BLaER1 treated with 17β-estradiol and CSF1 and Interleukin-3, amounts not matched to agents 10 nM and 100 nM (cell line): ENCODE results near the gene FAM107B.
A peak's percentile ranks its signal among the peaks of the same experiment; 100 is the strongest.

ENCODE experiments used
- H3K27ac ChIP-seq, 11 experiments: shearing (Covaris generic); formaldehyde crosslinking; 2 replicates each; pipeline ENCODE4 v1.8.1; 2022
- H3K27me3 ChIP-seq, 11 experiments: shearing (Covaris generic); formaldehyde crosslinking; 2 replicates each; pipeline ENCODE4 v1.8.1; 2022
- H3K36me3 ChIP-seq, 11 experiments: shearing (Covaris generic); formaldehyde crosslinking; 2 replicates each; pipeline ENCODE4 v1.8.1; 2022
- H3K4me1 ChIP-seq, 10 experiments: shearing (Covaris generic); formaldehyde crosslinking; 2 replicates each; pipeline ENCODE4 v1.8.1; 2022
- H3K4me2 ChIP-seq, 11 experiments: shearing (Covaris generic); formaldehyde crosslinking; 2 replicates each; pipeline ENCODE4 v1.8.1; 2022
- H3K4me3 ChIP-seq, 10 experiments: shearing (Covaris generic); formaldehyde crosslinking; 2 replicates each; pipeline ENCODE4 v1.8.1; 2022
- H3K9ac ChIP-seq, 11 experiments: shearing (Covaris generic); formaldehyde crosslinking; 2 replicates each; pipeline ENCODE4 v1.8.1; 2022
- H3K9me3 ChIP-seq, 11 experiments: shearing (Covaris generic); formaldehyde crosslinking; replicated peaks in 1 of 11; 2 replicates each; pipeline ENCODE4 v1.8.1; 2022
- H4K20me1 ChIP-seq, 11 experiments: shearing (Covaris generic); formaldehyde crosslinking; 2 replicates each; pipeline ENCODE4 v1.8.1; 2022
- Cebpa-rat ChIP-seq, 11 experiments: shearing (Covaris generic); IDR thresholded peaks; 2 replicates each; pipeline ENCODE4 v1.8.1; 2022

Gene FAM107B

GRCh38 chr10:14670551-14671240, 104.0 kb downstream of the FAM107B start:
- no peaks in the 10 kb centered on the region for H3K27me3 ChIP-seq
- peaks cover 0 to 6% (median 0%) of the 10 kb centered on the region in 11 experiments; a peak in 2 of 22 replicates for H3K36me3 ChIP-seq
- no peak overlapping the region for H3K4me3 ChIP-seq
- peaks cover 0 to 13% (median 0%) of the 10 kb centered on the region in 10 experiments; a peak in 3 of 20 replicates for H3K4me1 ChIP-seq
- no peak for TF ChIP-seq Cebpa-rat (IDR thresholded peaks at IDR 0.05)
- no peak overlapping the region for H3K27ac ChIP-seq
- peaks cover 22 to 35% (median 27%) of the 10 kb centered on the region in 11 experiments for H3K9me3 ChIP-seq
- H3K9ac ChIP-seq = no peak overlapping the region
- no peak overlapping the region for H3K4me2 ChIP-seq
- H4K20me1 ChIP-seq = no peaks in the 10 kb centered on the region

GRCh38 chr10:14669576-14669975, 105.1 kb downstream of the FAM107B start:
- Histone ChIP-seq H3K4me3 (no peak overlapping the region), H3K36me3 (peaks cover 0 to 6% (median 0%) of the 10 kb centered on the region in 11 experiments; a peak in 2 of 22 replicates), H3K27ac (no peak overlapping the region), H3K9ac (no peak overlapping the region), H4K20me1 (no peaks in the 10 kb centered on the region), H3K9me3 (peaks cover 29 to 44% (median 32%) of the 10 kb centered on the region in 11 experiments), H3K27me3 (no peaks in the 10 kb centered on the region), H3K4me2 (no peak overlapping the region), H3K4me1 (peaks cover 0 to 13% (median 0%) of the 10 kb centered on the region in 10 experiments; a peak in 3 of 20 replicates)
- TF ChIP-seq Cebpa-rat (IDR thresholded peaks at IDR 0.05) = no peak

DNA sequence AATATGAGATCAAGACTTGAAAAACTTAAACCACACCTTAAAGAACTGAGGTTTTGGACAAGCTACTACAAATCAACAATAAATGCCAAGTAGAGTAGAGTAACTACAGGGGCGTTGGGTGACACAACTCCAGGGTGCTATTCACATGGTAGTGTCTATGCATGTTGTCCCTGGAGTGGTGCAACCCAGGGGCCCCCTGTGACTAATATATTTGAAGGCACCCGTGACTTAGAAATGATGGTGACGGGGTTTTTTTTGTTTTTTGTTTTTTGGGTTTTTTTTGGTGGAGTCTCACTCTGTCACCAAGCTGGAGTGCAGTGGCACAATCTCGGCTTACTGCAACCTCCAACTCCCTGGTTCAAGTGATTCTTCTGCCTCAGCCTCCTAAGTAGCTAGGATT, 106.9 kb downstream of the FAM107B start:
- Histone ChIP-seq H3K9ac (no peak overlapping the region), H3K27ac (no peak overlapping the region), H3K4me3 (no peak overlapping the region), H3K9me3 (peaks cover 32 to 58% (median 43%) of the 10 kb centered on the region in 11 experiments), H3K27me3 (no peaks in the 10 kb centered on the region), H4K20me1 (no peaks in the 10 kb centered on the region), H3K4me2 (no peak overlapping the region), H3K36me3 (peaks cover 0 to 6% (median 0%) of the 10 kb centered on the region in 11 experiments; a peak in 2 of 22 replicates), H3K4me1 (peaks cover 0 to 14% (median 0%) of the 10 kb centered on the region in 10 experiments; a peak in 6 of 20 replicates)
- TF ChIP-seq Cebpa-rat (IDR thresholded peaks at IDR 0.05) = no peak

DNA sequence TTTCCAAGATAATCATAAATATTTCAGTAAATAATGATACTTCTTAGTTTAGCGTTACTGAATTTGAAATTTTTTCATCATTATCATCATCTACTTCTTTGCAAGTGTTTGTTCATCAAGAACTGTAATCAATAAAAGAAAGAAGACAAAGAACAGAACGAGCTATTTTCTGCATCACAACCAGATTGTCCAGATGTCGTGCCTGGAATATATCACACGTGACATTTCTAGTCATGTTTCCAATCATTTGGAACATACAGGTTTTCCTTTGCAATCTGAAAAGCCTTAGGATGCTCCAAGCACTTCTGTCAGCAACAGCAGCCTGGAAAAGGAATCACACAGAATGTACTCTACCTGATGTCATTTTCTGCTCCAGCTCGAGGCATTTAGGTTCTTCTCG, 107.4 kb downstream of the FAM107B start:
- no peak overlapping the region for H3K4me2 ChIP-seq
- peaks cover 0 to 6% (median 0%) of the 10 kb centered on the region in 11 experiments; a peak in 2 of 22 replicates for H3K36me3 ChIP-seq
- no peaks in the 10 kb centered on the region for H3K27me3 ChIP-seq
- H3K27ac ChIP-seq = no peak overlapping the region
- H3K9ac ChIP-seq = no peak overlapping the region
- no peak for TF ChIP-seq Cebpa-rat (IDR thresholded peaks at IDR 0.05)
- no peaks in the 10 kb centered on the region for H4K20me1 ChIP-seq
- H3K4me1 ChIP-seq = peaks cover 0 to 19% (median 3%) of the 10 kb centered on the region in 10 experiments; a peak in 10 of 20 replicates
- no peak overlapping the region for H3K4me3 ChIP-seq
- H3K9me3 ChIP-seq = peaks cover 32 to 61% (median 45%) of the 10 kb centered on the region in 11 experiments

DNA sequence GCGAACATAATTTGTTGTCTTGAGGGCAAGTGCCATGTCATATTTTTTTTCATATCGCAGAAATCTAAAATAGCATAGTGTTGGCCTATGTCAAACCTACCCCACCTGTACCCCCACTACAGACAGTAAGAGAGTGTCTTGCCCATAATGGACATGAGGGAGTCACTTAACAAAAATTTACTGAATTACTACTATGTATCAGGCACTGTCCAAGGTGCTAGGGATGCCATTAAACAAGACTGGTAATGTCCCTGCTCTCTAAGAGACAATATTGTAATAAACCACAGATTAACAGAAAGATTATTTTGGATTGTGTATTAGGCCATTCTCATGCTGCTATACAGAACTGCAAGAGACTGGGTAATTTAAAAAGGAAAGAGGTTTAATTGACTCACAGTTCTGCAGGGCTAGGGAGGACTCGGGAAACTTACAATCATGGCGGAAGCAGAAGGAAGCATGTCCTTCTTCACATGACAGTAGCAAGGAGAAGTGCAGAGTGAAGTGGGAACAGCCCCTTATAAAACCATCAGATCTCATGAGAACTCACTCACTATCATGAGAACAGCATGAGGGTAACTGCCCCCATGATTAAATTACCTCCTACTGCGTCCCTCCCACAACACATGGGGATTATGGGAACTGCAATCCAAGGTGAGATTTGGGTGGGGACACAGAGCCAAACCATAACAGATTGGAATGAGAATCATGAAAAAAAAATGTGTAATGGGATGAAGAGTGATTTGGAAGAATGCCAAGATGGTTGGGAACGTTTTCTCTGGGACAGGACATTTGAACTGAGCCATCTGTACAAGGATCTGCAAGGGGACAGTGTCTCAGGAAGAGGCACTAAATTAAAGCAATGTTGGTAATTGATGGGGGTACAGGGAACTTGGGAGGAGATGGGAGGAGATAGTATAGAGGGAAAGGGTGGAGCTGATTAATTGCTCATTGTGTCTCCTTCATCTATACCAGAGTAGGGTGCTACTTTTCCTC, 108.5 kb downstream of the FAM107B start:
- Histone ChIP-seq H3K4me2 (no peak overlapping the region), H3K9ac (no peak overlapping the region), H3K36me3 (peaks cover 0 to 3% (median 0%) of the 10 kb centered on the region in 11 experiments; a peak in 2 of 22 replicates), H3K4me1 (peaks cover 9 to 29% (median 14%) of the 10 kb centered on the region in 10 experiments), H4K20me1 (no peaks in the 10 kb centered on the region), H3K9me3 (peaks cover 24 to 61% (median 49%) of the 10 kb centered on the region in 11 experiments), H3K27ac (no peak overlapping the region), H3K27me3 (no peaks in the 10 kb centered on the region), H3K4me3 (no peak overlapping the region)
- no peak for TF ChIP-seq Cebpa-rat (IDR thresholded peaks at IDR 0.05)

GRCh38 chr10:14665304-14665703, 109.4 kb downstream of the FAM107B start:
- Histone ChIP-seq H3K36me3 (no peaks in the 10 kb centered on the region; a peak in 1 of 22 replicates), H3K27me3 (no peaks in the 10 kb centered on the region), H4K20me1 (no peaks in the 10 kb centered on the region), H3K27ac (no peak overlapping the region), H3K9me3 (peaks cover 21 to 64% (median 51%) of the 10 kb centered on the region in 11 experiments), H3K9ac (no peak overlapping the region), H3K4me1 (peaks cover 18 to 31% (median 22%) of the 10 kb centered on the region in 10 experiments), H3K4me3 (no peak overlapping the region), H3K4me2 (no peak overlapping the region)
- no peak for TF ChIP-seq Cebpa-rat (IDR thresholded peaks at IDR 0.05)

- no peak overlapping the region for H3K9ac ChIP-seq
- no peaks in the 10 kb centered on the region for H3K27me3 ChIP-seq
- H3K27ac ChIP-seq = no peak overlapping the region
- H3K9me3 ChIP-seq = peaks cover 21 to 64% (median 51%) of the 10 kb centered on the region in 11 experiments
- H3K36me3 ChIP-seq = no peaks in the 10 kb centered on the region; a peak in 1 of 22 replicates
- TF ChIP-seq Cebpa-rat (IDR thresholded peaks at IDR 0.05) = no peak
- H3K4me2 ChIP-seq = no peak overlapping the region
- H4K20me1 ChIP-seq = no peaks in the 10 kb centered on the region
- no peak overlapping the region for H3K4me3 ChIP-seq
- H3K4me1 ChIP-seq = peaks cover 27 to 39% (median 31%) of the 10 kb centered on the region in 10 experiments
These were observed 110.4 kb downstream of the FAM107B start for GRCh38 chr10:14664345-14664744.

DNA sequence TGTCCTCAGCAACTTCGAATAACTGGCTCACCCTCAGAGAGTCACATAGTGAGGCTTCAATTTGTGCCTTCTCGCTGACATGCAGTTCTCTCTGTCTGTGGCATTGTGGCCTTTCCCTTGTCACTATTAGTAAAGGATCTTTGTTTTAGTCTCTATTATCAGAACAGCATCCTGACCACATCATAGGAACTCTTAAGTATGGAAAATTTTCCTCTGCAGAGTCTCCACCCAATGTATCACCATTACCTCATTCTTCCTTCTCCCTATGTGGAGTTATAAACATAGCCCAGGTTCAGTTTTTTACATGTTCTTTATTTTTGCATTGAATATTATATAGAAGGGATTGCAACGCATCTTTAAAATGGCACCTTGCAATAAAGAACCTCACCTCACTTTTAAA, 112.9 kb downstream of the FAM107B start:
- no peaks in the 10 kb centered on the region for H4K20me1 ChIP-seq
- H3K27ac ChIP-seq = peak overlapping the region in 10 of 11 experiments; percentile 77 to 97 (median 92); a peak in 19 of 22 replicates
- H3K4me3 ChIP-seq = peak overlapping the region in 4 of 10 experiments; percentile 20 to 56 (median 25); a peak in 4 of 20 replicates
- no peaks in the 10 kb centered on the region for H3K27me3 ChIP-seq
- no peak for TF ChIP-seq Cebpa-rat (IDR thresholded peaks at IDR 0.05)
- H3K4me1 ChIP-seq = peaks cover 52 to 64% (median 56%) of the 10 kb centered on the region in 10 experiments
- H3K9me3 ChIP-seq = peaks cover 19 to 74% (median 64%) of the 10 kb centered on the region in 11 experiments
- H3K4me2 ChIP-seq = peak overlapping the region; percentile 56 to 97 (median 82); a peak in 20 of 22 replicates
- peak overlapping the region in 5 of 11 experiments; percentile 77 to 84 (median 79); a peak in 7 of 22 replicates for H3K9ac ChIP-seq
- no peaks in the 10 kb centered on the region; a peak in 1 of 22 replicates for H3K36me3 ChIP-seq
